HG03575 (cell line): Measurements from ENCODE around the gene DPPA4.

Source experiments
- ATAC-seq: cut with Tn5 transposase; IDR thresholded peaks from one replicate; pipeline ENCODE4 v1.9.1; 2021; ENCODE audit not compliant: unreplicated experiment, insufficient number of reproducible peaks, low FRiP score; ENCODE audit errors: extremely low read depth

DPPA4 gene

GRCh38 chr3:109339714-109340648 is 2.6 kb upstream of the DPPA4 start:
- ATAC-seq, result no peak

GRCh38 chr3:109339197-109339596 is 1.9 kb upstream of the DPPA4 start:
- ATAC-seq, result no peak

GRCh38 chr3:109338322-109338721 is 976 bp upstream of the DPPA4 start:
- no peak for ATAC-seq

GRCh38 chr3:109336291-109336861 is 970 bp downstream of the DPPA4 start:
- ATAC-seq, result no peak

GRCh38 chr3:109334572-109334971 is 2.8 kb downstream of the DPPA4 start:
- ATAC-seq, result no peak

GRCh38 chr3:109331692-109332091 is 5.7 kb downstream of the DPPA4 start:
- no peak for ATAC-seq

- no peak for ATAC-seq
Observed at GRCh38 chr3:109330405-109330804, 6.9 kb downstream of the DPPA4 start.

- ATAC-seq, result no peak
Observed at GRCh38 chr3:109328202-109328601, 9.1 kb downstream of the DPPA4 start.

- ATAC-seq, result no peak
Observed at GRCh38 chr3:109325657-109326056, 11.7 kb downstream of the DPPA4 start.

- ATAC-seq, result no peak
Observed at GRCh38 chr3:109325109-109325508, 12.2 kb downstream of the DPPA4 start.

GRCh38 chr3:109316162-109316730 is 21.1 kb downstream of the DPPA4 start, which contains the start of gene DPPA2:
Gene DPPA2 (minus strand): TSS chr3:109316517. CDS start chr3:109314542, 1,975 bp downstream.
- no peak for ATAC-seq

- ATAC-seq, result no peak
Observed at GRCh38 chr3:109313061-109313460, 24.3 kb downstream of the DPPA4 start.

GRCh38 chr3:109297496-109297895 is 39.9 kb downstream of the DPPA4 start:
- no peak for ATAC-seq

- no peak for ATAC-seq
Observed at GRCh38 chr3:109284071-109284470, 53.3 kb downstream of the DPPA4 start.

GRCh38 chr3:109278546-109278945 is 58.8 kb downstream of the DPPA4 start:
- no peak for ATAC-seq

GRCh38 chr3:109278141-109278540 is 59.2 kb downstream of the DPPA4 start:
- no peak for ATAC-seq
